Rectal smooth muscle tissue (tissue), 1 donor: ENCODE data around the gene OCSTAMP.

Experiments
- H3K27ac ChIP-seq: one replicate; pipeline ENCODE4 v1.7.0; 2013; ENCODE audit warnings: low read depth, low read length, inconsistent platforms
- H3K27me3 ChIP-seq: one replicate; pipeline ENCODE4 v1.7.0; 2013; ENCODE audit warnings: low read length; ENCODE audit not compliant: control insufficient read depth, insufficient read depth
- H3K36me3 ChIP-seq: one replicate; pipeline ENCODE4 v1.7.0; 2013; ENCODE audit warnings: low read length; ENCODE audit not compliant: control insufficient read depth, insufficient read depth
- H3K4me1 ChIP-seq: one replicate; pipeline ENCODE4 v1.7.0; 2013; ENCODE audit warnings: low read length; ENCODE audit not compliant: control insufficient read depth, insufficient read depth
- H3K4me3 ChIP-seq: one replicate; pipeline ENCODE4 v1.7.0; 2013; ENCODE audit warnings: low read length
- H3K9ac ChIP-seq: one replicate; pipeline ENCODE4 v1.7.0; 2013; ENCODE audit warnings: low read length

Gene OCSTAMP

GRCh38 chr20:46519471-46520068 is 30.9 kb downstream of the OCSTAMP start:
- H3K36me3 ChIP-seq, result no peaks in the 10 kb centered on the region
- no peak overlapping the region for H3K4me3 ChIP-seq
- no peaks in the 10 kb centered on the region for H3K4me1 ChIP-seq
- H3K27ac ChIP-seq, result no peak overlapping the region
- no peak overlapping the region for H3K9ac ChIP-seq
- H3K27me3 ChIP-seq, result no peaks in the 10 kb centered on the region

GRCh38 chr20:46512943-46513844 is 37.3 kb downstream of the OCSTAMP start, which contains the start of gene ZNF334:
Gene ZNF334, minus strand, starts transcription at chr20:46513559. Its CDS starts 1,457 bp downstream, at chr20:46512102.
- Histone ChIP-seq H3K27ac (peak within 1 kb of the TSS; percentile 21), H3K36me3 (no peaks in the 10 kb centered on the region), H3K27me3 (no peaks in the 10 kb centered on the region), H3K4me3 (peak within 1 kb of the TSS; percentile 91), H3K9ac (peak within 1 kb of the TSS; percentile 43), H3K4me1 (peaks cover 5% of the 10 kb centered on the region)

- H3K27me3 ChIP-seq, result no peaks in the 10 kb centered on the region
- H3K27ac ChIP-seq, result no peak overlapping the region
- no peaks in the 10 kb centered on the region for H3K36me3 ChIP-seq
- H3K9ac ChIP-seq, result no peak overlapping the region
- peaks cover 5% of the 10 kb centered on the region for H3K4me1 ChIP-seq
- no peak overlapping the region for H3K4me3 ChIP-seq
Observed at GRCh38 chr20:46509523-46509922, 40.9 kb downstream of the OCSTAMP start.

- no peaks in the 10 kb centered on the region for H3K36me3 ChIP-seq
- no peaks in the 10 kb centered on the region for H3K27me3 ChIP-seq
- H3K27ac ChIP-seq, result no peak overlapping the region
- peaks cover 3% of the 10 kb centered on the region for H3K4me1 ChIP-seq
- H3K4me3 ChIP-seq, result no peak overlapping the region
- H3K9ac ChIP-seq, result no peak overlapping the region
Observed at GRCh38 chr20:46507760-46508407, 42.6 kb downstream of the OCSTAMP start.

GRCh38 chr20:46505506-46505905 is 44.9 kb downstream of the OCSTAMP start:
- no peak overlapping the region for H3K9ac ChIP-seq
- no peak overlapping the region for H3K27ac ChIP-seq
- H3K4me1 ChIP-seq, result no peaks in the 10 kb centered on the region
- H3K36me3 ChIP-seq, result no peaks in the 10 kb centered on the region
- no peaks in the 10 kb centered on the region for H3K27me3 ChIP-seq
- H3K4me3 ChIP-seq, result no peak overlapping the region

- no peak overlapping the region for H3K27ac ChIP-seq
- no peak overlapping the region for H3K9ac ChIP-seq
- no peaks in the 10 kb centered on the region for H3K36me3 ChIP-seq
- no peak overlapping the region for H3K4me3 ChIP-seq
- no peaks in the 10 kb centered on the region for H3K27me3 ChIP-seq
- H3K4me1 ChIP-seq, result no peaks in the 10 kb centered on the region
Observed at GRCh38 chr20:46501961-46502360, 48.5 kb downstream of the OCSTAMP start.

GRCh38 chr20:46501337-46501942 is 49.0 kb downstream of the OCSTAMP start:
- H3K4me3 ChIP-seq, result no peak overlapping the region
- H3K36me3 ChIP-seq, result no peaks in the 10 kb centered on the region
- H3K27me3 ChIP-seq, result no peaks in the 10 kb centered on the region
- H3K4me1 ChIP-seq, result no peaks in the 10 kb centered on the region
- H3K27ac ChIP-seq, result no peak overlapping the region
- no peak overlapping the region for H3K9ac ChIP-seq

- Histone ChIP-seq H3K27me3 (no peaks in the 10 kb centered on the region), H3K4me3 (no peak overlapping the region), H3K27ac (no peak overlapping the region), H3K9ac (no peak overlapping the region), H3K4me1 (no peaks in the 10 kb centered on the region), H3K36me3 (no peaks in the 10 kb centered on the region)
Observed at GRCh38 chr20:46494077-46494476, 56.4 kb downstream of the OCSTAMP start.

- H3K27ac ChIP-seq, result no peak overlapping the region
- no peak overlapping the region for H3K9ac ChIP-seq
- no peaks in the 10 kb centered on the region for H3K4me1 ChIP-seq
- H3K4me3 ChIP-seq, result no peak overlapping the region
- no peaks in the 10 kb centered on the region for H3K36me3 ChIP-seq
- H3K27me3 ChIP-seq, result no peaks in the 10 kb centered on the region
Observed at GRCh38 chr20:46491354-46491753, 59.1 kb downstream of the OCSTAMP start.
